Right lobe of liver (tissue), 6 donors: ENCODE results near the gene TOR2A. TPM values are rescaled to one million over a fixed set of nuclear protein-coding genes. Genes with fewer than 3 reads are reported as not detected.

Experiments
- ATAC-seq, 4 donors: fragments of 200-7000 bp; cut with Tn5 transposase; one replicate each; pipeline ENCODE4 v1.9.1; 2020; ENCODE audit warnings: mild to moderate bottlenecking in 4 of 4, moderate library complexity in 4 of 4
- DNase-seq, 3 donors: peaks; one replicate each; pipeline ENCODE4 v3.0.0-alpha.2; 2020
- H3K27ac ChIP-seq, 3 donors: fragments of 200-600 bp; one replicate each; pipeline ENCODE4 v1.8.0; 2022
- H3K27me3 ChIP-seq, 2 donors: fragments of 200-600 bp; one replicate each; pipeline ENCODE4 v1.8.0; 2022
- H3K36me3 ChIP-seq, 4 donors: fragments of 200-600 bp; sonication (generic) in 1 of 4; one replicate each; pipeline versions ENCODE4 v1.5.1 to v1.8.0; 2017 to 2022; ENCODE audit warnings: control low read depth in 1 of 4
- H3K4me1 ChIP-seq, 4 donors: fragments of 200-600 bp; sonication (generic) in 1 of 4; one replicate each; pipeline versions ENCODE4 v1.5.1 to v1.8.0; 2017 to 2022; ENCODE audit warnings: control low read depth in 1 of 4
- H3K4me3 ChIP-seq, 3 donors: fragments of 200-600 bp; one replicate each; pipeline ENCODE4 v1.8.0; 2022
- H3K9me3 ChIP-seq, 4 donors: fragments of 200-600 bp; sonication (generic) in 1 of 4; one replicate each; pipeline versions ENCODE4 v1.5.1 to v1.8.0; 2017 to 2022; ENCODE audit warnings: control low read depth in 1 of 4
- CTCF ChIP-seq, 4 donors: fragments of 200-600 bp in 3 of 4; fragments of 450-650 bp in 1 of 4; IDR thresholded peaks; one replicate each; pipeline versions ENCODE4 v1.5.1 to v1.8.0; 2016 to 2022; ENCODE audit warnings: antibody characterized with exemption in 4 of 4, mild to moderate bottlenecking in 2 of 4
- POLR2A ChIP-seq: fragments of 450-650 bp; IDR thresholded peaks from one replicate; pipeline ENCODE4 v1.6.1; 2017; ENCODE audit warnings: antibody characterized with exemption, mild to moderate bottlenecking
- WGBS: methylation state at CpG from one replicate; pipeline ENCODE4 v1.1.6; 2018; ENCODE audit warnings: low coverage, low lambda C conversion rate; ENCODE audit not compliant: insufficient coverage; ENCODE audit errors: missing lambda C conversion rate; 5-methylcytosine and 5-hydroxymethylcytosine counted together
- intact Hi-C, 2 donors: fragments of 100-400 bp; cut with DNase I; formaldehyde crosslinking; loops; one replicate each; pipeline versions ENCODE4 v1.11.2 to v1.14.1; 2022
- total RNA-seq, 6 experiments: library from RNA; depleted of rRNA in 2 of 6; stranded (reverse); fragments of >200 nt in 2 of 6; fragmentation: NEBNext Ultra II Directional in 3 of 6; extraction: Animal tissue kit (Norgen Biotek cat#: 25700) in 3 of 6; gene quantifications; one replicate each; pipeline versions ENCODE4 v1.1.0 to v1.2.4, GENCODE V29; 2016 to 2023
- donor health status: DM: no; HTN: yes; CAD: no.
- donor health status: DM: no; HTN: no; CAD: no.
- donor health status: DM: no; HTN: no; CAD: no.
- donor health status: DM: no; HTN: yes; CAD: no.
- donor health status: DM: no; HTN: yes; CAD: no.

Gene TOR2A
- total RNA-seq, 6 experiments from 2014 or later: 6.1 to 15.3 (median 7.7) TPM

DNA sequence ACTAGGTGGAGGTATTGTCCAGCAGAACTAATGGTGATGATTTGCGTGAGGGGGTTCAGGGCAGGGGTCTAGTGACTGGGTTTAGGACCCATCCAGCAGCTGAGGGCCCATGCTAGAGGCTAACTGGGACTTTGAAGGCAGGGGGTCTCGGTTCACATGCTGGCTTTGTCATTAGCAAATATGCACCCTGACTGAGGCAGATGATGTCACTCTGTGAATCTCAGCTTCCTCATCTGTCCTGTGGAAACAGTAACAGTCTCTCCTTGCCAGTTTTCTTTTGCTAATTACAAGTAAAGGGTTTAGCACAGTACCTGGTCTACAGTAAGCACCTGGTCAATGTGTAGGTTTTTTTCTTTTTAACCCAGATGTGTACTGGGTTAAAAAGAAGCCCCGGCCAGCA is 38.2 kb upstream of the TOR2A start:
- Histone ChIP-seq H3K36me3 (no peaks in the 10 kb centered on the region), H3K27ac (no peak overlapping the region), H3K4me1 (peaks cover 0 to 6% (median 3%) of the 10 kb centered on the region in 4 donors), H3K27me3 (no peaks in the 10 kb centered on the region), H3K9me3 (no peaks in the 10 kb centered on the region), H3K4me3 (no peak overlapping the region)
- ATAC-seq (no peak), DNase-seq (no peak)
- TF ChIP-seq CTCF (IDR thresholded peaks at IDR 0.05) (no peak), POLR2A (no peak)
- intact Hi-C loops: no loop called here
- 83% methylated on average over 3 of the region's 3 CpGs for WGBS

GRCh38 chr9:127772603-127773002 is 37.5 kb upstream of the TOR2A start:
- intact Hi-C loops: no loop called here
- no peak overlapping the region for H3K4me3 ChIP-seq
- ATAC-seq: no peak
- WGBS: 90% methylated on average over 4 of the region's 5 CpGs
- H3K27me3 ChIP-seq: no peaks in the 10 kb centered on the region
- TF ChIP-seq CTCF (IDR thresholded peaks at IDR 0.05): no peak
- TF ChIP-seq POLR2A: no peak
- H3K9me3 ChIP-seq: no peaks in the 10 kb centered on the region
- H3K4me1 ChIP-seq: peaks cover 0 to 6% (median 3%) of the 10 kb centered on the region in 4 donors
- no peak for DNase-seq
- no peaks in the 10 kb centered on the region for H3K36me3 ChIP-seq
- no peak overlapping the region for H3K27ac ChIP-seq

- DNase-seq (no peak), ATAC-seq (no peak)
- Histone ChIP-seq H3K27ac (no peak overlapping the region), H3K36me3 (no peaks in the 10 kb centered on the region), H3K27me3 (no peaks in the 10 kb centered on the region), H3K4me1 (peaks cover 0 to 6% (median 3%) of the 10 kb centered on the region in 4 donors), H3K4me3 (peak overlapping the region in 2 of 3 donors; percentile 50 to 56), H3K9me3 (no peaks in the 10 kb centered on the region)
- 6% methylated on average over 19 of the region's 19 CpGs for WGBS
- intact Hi-C loops: no loop called here
- TF ChIP-seq CTCF (IDR thresholded peaks at IDR 0.05): no peak
- TF ChIP-seq POLR2A: no peak
These were observed 36.6 kb upstream of the TOR2A start for GRCh38 chr9:127771570-127772189.

DNA sequence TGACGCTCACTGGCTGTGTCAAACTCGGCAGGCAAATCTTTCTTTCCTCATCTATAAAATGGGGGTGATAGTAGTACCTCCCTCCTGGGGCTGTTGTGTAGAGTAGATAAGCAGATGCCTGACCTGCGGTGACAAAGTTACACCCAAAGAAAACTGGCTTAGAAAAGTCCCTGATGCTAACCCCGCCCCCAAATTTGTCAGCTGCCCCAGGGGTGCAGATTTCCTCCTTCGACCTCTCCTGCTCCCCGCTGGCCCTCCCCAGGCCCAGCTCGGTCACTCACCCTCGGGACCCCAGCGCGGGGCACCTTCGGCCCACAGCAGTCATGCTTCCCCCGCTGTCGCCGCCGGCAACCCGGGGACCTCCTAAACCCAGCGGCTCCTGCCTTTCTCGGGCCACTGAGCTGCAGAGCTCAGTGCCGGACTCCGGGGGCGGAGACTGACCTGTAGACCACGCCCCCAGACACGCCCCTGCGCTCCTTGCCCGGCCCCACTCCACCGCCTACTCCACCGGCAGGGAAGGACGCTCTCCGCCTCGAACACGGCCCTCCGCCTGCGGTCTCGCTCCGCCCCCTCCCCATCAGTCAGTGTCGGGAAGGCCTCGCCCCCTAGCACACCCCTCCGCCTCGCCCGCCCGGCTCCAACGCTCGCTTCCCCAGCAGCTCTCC is 35.9 kb upstream of the TOR2A start:
- H3K27ac ChIP-seq: peak overlapping the region; percentile 3 to 31 (median 11)
- WGBS: 0% methylated on average over 12 of the region's 43 CpGs
- H3K9me3 ChIP-seq: no peaks in the 10 kb centered on the region
- H3K4me1 ChIP-seq: peaks cover 0 to 6% (median 3%) of the 10 kb centered on the region in 4 donors
- TF ChIP-seq CTCF (IDR thresholded peaks at IDR 0.05): no peak
- TF ChIP-seq POLR2A: peak; percentile 59
- ATAC-seq (peak; percentile 97 to 99 (median 99)), DNase-seq (peak; percentile 99 to 100 (median 100))
- peak overlapping the region; percentile 46 to 56 (median 50) for H3K4me3 ChIP-seq
- intact Hi-C loops: no loop called here
- no peaks in the 10 kb centered on the region for H3K36me3 ChIP-seq
- H3K27me3 ChIP-seq: no peaks in the 10 kb centered on the region
